RWPE2 (cell line): Measurements from ENCODE around the gene ILF2.

Experiments
- ATAC-seq: fragments of 200-7000 bp; cut with Tn5 transposase; 3 replicates; pipeline ENCODE4 v1.9.1; 2021; ENCODE audit warnings: low read depth
- DNase-seq: peaks from one replicate; pipeline ENCODE4 v3.0.0-alpha.2; 2020; ENCODE audit warnings: low spot score
- H3K27ac ChIP-seq: fragments of 450-650 bp; 2 replicates; pipeline ENCODE4 v1.5.1; 2017; ENCODE audit warnings: mild to moderate bottlenecking; ENCODE audit not compliant: poor library complexity, severe bottlenecking
- H3K27me3 ChIP-seq: fragments of 250-450 bp; sonication (Bioruptor Pico); 2 replicates; pipeline ENCODE4 v1.5.1; 2021; ENCODE audit warnings: mild to moderate bottlenecking, moderate library complexity; ENCODE audit not compliant: insufficient read depth, poor library complexity, severe bottlenecking
- H3K36me3 ChIP-seq: fragments of 250-450 bp; sonication (Bioruptor Pico); 2 replicates; pipeline ENCODE4 v1.5.1; 2020; ENCODE audit warnings: low read depth, mild to moderate bottlenecking, moderate library complexity
- H3K4me1 ChIP-seq: fragments of 250-450 bp; sonication (Bioruptor Pico); 2 replicates; pipeline ENCODE4 v1.5.1; 2021; ENCODE audit warnings: mild to moderate bottlenecking, moderate library complexity; ENCODE audit not compliant: insufficient read depth, poor library complexity, severe bottlenecking
- H3K4me3 ChIP-seq: fragments of 250-450 bp; sonication (Bioruptor Pico); 2 replicates; pipeline ENCODE4 v1.5.1; 2021; ENCODE audit warnings: mild to moderate bottlenecking, moderate library complexity; ENCODE audit not compliant: severe bottlenecking
- H3K9me3 ChIP-seq: fragments of 250-450 bp; sonication (Bioruptor Pico); 2 replicates; pipeline ENCODE4 v1.5.1; 2021; ENCODE audit warnings: mild to moderate bottlenecking, moderate library complexity; ENCODE audit not compliant: severe bottlenecking
- TF ChIP-seq, protein P1 (sequence below): fragments of 450-650 bp; IDR thresholded peaks from one replicate; pipeline ENCODE4 v1.5.1; 2017; ENCODE audit warnings: mild to moderate bottlenecking, moderate library complexity; ENCODE audit not compliant: poor library complexity, severe bottlenecking

The ILF2 gene

DNA sequence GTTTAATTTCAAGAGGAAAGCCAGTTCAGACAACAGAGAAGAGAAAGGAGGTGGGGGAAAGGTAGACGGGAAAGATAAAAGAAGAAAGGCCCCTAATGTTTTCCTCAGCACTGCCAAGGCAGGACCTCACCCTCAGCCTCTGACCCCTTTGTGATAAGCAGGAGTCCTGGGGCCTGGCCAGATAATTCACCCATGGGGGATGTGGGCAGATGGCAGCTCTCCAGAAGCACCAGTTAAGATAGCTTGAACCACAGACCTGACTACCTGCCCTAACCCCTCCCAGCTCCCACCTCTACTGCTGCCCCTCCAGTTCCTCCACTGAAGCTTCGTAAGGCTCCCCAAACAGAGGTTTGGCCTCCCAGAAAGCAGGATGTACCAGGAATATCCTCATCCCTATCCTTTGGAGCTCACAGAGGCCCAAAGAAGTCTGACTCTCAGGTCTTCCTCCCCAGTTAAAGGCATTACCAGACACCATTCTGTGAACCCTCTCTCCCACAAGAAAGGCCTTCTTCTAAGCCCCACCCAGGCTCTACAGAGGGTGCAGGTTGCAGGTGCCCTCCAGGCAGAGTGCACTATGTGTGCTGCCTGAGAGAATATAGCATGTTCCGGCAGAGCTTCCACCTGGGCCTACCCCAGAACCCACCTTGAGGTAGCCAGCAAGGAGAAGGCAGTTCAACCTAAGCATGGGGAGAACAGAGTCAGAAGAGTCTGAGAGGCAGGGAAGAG is 21.5 kb downstream of the ILF2 start:
- Histone ChIP-seq H3K4me1 (peaks cover 6% of the 10 kb centered on the region), H3K27ac (no peak overlapping the region), H3K36me3 (peaks cover 17% of the 10 kb centered on the region), H3K4me3 (no peak overlapping the region), H3K9me3 (no peaks in the 10 kb centered on the region), H3K27me3 (no peaks in the 10 kb centered on the region)
- no peak for DNase-seq
- TF ChIP-seq, protein P1, sequence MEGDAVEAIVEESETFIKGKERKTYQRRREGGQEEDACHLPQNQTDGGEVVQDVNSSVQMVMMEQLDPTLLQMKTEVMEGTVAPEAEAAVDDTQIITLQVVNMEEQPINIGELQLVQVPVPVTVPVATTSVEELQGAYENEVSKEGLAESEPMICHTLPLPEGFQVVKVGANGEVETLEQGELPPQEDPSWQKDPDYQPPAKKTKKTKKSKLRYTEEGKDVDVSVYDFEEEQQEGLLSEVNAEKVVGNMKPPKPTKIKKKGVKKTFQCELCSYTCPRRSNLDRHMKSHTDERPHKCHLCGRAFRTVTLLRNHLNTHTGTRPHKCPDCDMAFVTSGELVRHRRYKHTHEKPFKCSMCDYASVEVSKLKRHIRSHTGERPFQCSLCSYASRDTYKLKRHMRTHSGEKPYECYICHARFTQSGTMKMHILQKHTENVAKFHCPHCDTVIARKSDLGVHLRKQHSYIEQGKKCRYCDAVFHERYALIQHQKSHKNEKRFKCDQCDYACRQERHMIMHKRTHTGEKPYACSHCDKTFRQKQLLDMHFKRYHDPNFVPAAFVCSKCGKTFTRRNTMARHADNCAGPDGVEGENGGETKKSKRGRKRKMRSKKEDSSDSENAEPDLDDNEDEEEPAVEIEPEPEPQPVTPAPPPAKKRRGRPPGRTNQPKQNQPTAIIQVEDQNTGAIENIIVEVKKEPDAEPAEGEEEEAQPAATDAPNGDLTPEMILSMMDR = no peak
- peak; percentile 7; the same call in 2 of the 3 replicates for ATAC-seq

GRCh38 chr1:153648000-153648643 is 22.7 kb downstream of the ILF2 start:
- Histone ChIP-seq H3K4me3 (no peak overlapping the region), H3K27me3 (no peaks in the 10 kb centered on the region), H3K36me3 (peaks cover 28% of the 10 kb centered on the region), H3K27ac (no peak overlapping the region), H3K4me1 (peaks cover 5% of the 10 kb centered on the region), H3K9me3 (no peaks in the 10 kb centered on the region)
- no peak for DNase-seq
- no peak for ATAC-seq
- TF ChIP-seq, protein P1 = no peak

DNA sequence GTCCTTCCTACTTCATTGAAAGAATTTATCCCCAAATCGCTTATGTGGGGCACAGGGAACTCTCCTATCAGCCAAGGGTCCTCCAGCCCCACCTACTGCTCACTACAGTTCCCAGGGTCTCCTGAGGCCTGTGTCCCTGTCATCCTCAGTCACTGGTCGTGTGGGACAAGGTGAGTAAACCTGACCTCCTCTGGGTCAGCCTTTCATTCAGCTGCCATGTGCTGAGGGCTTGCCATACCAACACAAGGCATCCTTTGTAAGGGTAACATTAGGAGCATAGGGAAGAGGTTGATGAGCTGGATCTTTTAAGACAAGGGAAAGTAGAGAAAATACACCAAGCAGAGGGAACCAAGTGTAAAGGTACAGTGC is 23.5 kb downstream of the ILF2 start:
- TF ChIP-seq, protein P1 = no peak
- ATAC-seq (peak; percentile 28), DNase-seq (no peak)
- no peaks in the 10 kb centered on the region for H3K9me3 ChIP-seq
- peaks cover 36% of the 10 kb centered on the region for H3K36me3 ChIP-seq
- H3K4me3 ChIP-seq = no peak overlapping the region
- H3K4me1 ChIP-seq = no peaks in the 10 kb centered on the region
- H3K27ac ChIP-seq = no peak overlapping the region
- H3K27me3 ChIP-seq = no peaks in the 10 kb centered on the region

DNA sequence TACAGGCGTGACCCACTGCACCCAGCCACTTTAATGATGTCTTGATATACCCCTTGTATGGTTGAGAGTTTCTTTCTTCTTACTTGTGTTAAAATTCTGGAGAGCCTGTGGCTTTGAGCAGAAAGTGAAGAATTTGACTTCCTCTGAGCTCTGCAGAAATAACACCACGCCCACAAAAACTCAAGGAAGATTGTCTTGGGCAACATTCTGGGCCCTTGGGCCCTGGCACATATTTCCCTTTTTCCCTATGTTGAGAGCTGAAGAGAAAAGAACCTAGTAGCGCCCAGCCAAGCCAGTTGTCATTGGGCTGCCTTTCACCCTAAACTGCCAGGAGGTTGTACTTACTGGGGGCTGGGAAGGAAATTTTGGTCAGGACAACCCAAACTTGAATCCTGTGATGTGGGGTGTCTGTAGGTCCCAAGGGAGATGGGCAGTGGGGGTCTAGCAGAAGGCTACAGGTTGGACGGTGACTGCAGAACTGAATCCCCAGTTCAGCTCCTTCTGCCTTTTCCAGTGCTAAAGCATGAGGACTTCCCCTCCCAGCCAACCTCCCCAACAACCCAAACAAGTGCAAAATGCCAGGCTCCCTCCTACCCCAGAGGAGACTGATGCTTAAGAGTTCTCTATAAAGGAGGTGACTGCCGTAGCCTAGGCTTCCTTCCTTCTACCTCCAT is 24.0 kb downstream of the ILF2 start:
- TF ChIP-seq, protein P1 = no peak
- H3K27ac ChIP-seq = no peak overlapping the region
- DNase-seq (no peak), ATAC-seq (peak; percentile 21)
- H3K4me1 ChIP-seq = no peaks in the 10 kb centered on the region
- no peaks in the 10 kb centered on the region for H3K9me3 ChIP-seq
- peaks cover 42% of the 10 kb centered on the region for H3K36me3 ChIP-seq
- no peak overlapping the region for H3K4me3 ChIP-seq
- no peaks in the 10 kb centered on the region for H3K27me3 ChIP-seq
